ENCODE measurements around the gene OLFM1. TPM values are rescaled to one million over a fixed set of nuclear protein-coding genes. Genes with fewer than 3 reads are reported as not detected.

Gene OLFM1
- total RNA-seq, 6 experiments from 2014 or later: 0.07 to 0.15 TPM; not detected in 4

- H3K9me3 Mint-ChIP-seq: no peaks in the 10 kb centered on the region
- H3K36me3 Mint-ChIP-seq (ENCODE audit: low read depth): no peaks in the 10 kb centered on the region
- H3K27me3 Mint-ChIP-seq (ENCODE audit: insufficient read depth): peaks cover 7% of the 10 kb centered on the region
- TF ChIP-seq, protein P1, sequence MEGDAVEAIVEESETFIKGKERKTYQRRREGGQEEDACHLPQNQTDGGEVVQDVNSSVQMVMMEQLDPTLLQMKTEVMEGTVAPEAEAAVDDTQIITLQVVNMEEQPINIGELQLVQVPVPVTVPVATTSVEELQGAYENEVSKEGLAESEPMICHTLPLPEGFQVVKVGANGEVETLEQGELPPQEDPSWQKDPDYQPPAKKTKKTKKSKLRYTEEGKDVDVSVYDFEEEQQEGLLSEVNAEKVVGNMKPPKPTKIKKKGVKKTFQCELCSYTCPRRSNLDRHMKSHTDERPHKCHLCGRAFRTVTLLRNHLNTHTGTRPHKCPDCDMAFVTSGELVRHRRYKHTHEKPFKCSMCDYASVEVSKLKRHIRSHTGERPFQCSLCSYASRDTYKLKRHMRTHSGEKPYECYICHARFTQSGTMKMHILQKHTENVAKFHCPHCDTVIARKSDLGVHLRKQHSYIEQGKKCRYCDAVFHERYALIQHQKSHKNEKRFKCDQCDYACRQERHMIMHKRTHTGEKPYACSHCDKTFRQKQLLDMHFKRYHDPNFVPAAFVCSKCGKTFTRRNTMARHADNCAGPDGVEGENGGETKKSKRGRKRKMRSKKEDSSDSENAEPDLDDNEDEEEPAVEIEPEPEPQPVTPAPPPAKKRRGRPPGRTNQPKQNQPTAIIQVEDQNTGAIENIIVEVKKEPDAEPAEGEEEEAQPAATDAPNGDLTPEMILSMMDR (IDR thresholded peaks at IDR 0.05): no peak
- H3K4me1 Mint-ChIP-seq (ENCODE audit: low read depth): no peaks in the 10 kb centered on the region; the same call in 1 of the 2 replicates
- no peak for DNase-seq
- H3K27ac Mint-ChIP-seq: no peak overlapping the region
- no peak overlapping the region for H3K4me3 Mint-ChIP-seq
These were observed 36.0 kb upstream of the OLFM1 start for GRCh38 chr9:135051316-135052038.

GRCh38 chr9:135053133-135053532 is 34.3 kb upstream of the OLFM1 start:
- peaks cover 5% of the 10 kb centered on the region for H3K27me3 Mint-ChIP-seq (ENCODE audit: insufficient read depth)
- no peak overlapping the region for H3K27ac Mint-ChIP-seq

GRCh38 chr9:135055181-135055580 is 32.3 kb upstream of the OLFM1 start:
- Mint-ChIP-seq H3K27me3 (ENCODE audit: insufficient read depth) (peaks cover 5% of the 10 kb centered on the region), H3K4me1 (ENCODE audit: low read depth) (no peaks in the 10 kb centered on the region; the same call in 1 of the 2 replicates), H3K4me3 (no peak overlapping the region)

More at GRCh38 chr9:135053133-135053532, 34.3 kb upstream of the OLFM1 start:
- H3K36me3 Mint-ChIP-seq (ENCODE audit: low read depth): no peaks in the 10 kb centered on the region
- H3K4me3 Mint-ChIP-seq: no peak overlapping the region
- no peaks in the 10 kb centered on the region; the same call in 1 of the 2 replicates for H3K4me1 Mint-ChIP-seq (ENCODE audit: low read depth)
- no peaks in the 10 kb centered on the region for H3K9me3 Mint-ChIP-seq
- DNase-seq: no peak
- TF ChIP-seq, protein P1 (IDR thresholded peaks at IDR 0.05): no peak

DNA sequence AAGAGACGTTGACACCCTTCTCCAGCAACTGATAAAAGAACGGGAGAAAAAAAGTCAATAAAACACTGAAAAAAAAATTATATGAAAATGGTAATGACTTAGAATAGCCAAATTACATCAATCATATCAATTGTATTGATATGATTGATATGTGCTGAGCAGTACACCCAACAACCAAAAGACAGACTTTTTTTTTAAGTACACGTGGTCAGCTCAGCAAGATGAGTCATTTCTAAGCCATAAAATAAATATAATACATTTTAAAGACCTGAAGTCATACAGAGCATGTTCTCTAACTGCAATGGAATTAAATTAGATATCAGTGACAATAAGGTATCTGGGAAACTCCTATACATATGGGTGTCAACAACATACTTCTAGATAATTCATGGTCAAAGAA is 30.9 kb upstream of the OLFM1 start:
- Mint-ChIP-seq H3K27me3 (ENCODE audit: insufficient read depth) (peaks cover 7% of the 10 kb centered on the region), H3K27ac (no peak overlapping the region)
- no peak for DNase-seq

More at GRCh38 chr9:135055181-135055580, 32.3 kb upstream of the OLFM1 start:
- no peaks in the 10 kb centered on the region for H3K9me3 Mint-ChIP-seq
- H3K36me3 Mint-ChIP-seq (ENCODE audit: low read depth): no peaks in the 10 kb centered on the region
- no peak for DNase-seq
- H3K27ac Mint-ChIP-seq: no peak overlapping the region
- TF ChIP-seq, protein P1 (IDR thresholded peaks at IDR 0.05): no peak

DNA sequence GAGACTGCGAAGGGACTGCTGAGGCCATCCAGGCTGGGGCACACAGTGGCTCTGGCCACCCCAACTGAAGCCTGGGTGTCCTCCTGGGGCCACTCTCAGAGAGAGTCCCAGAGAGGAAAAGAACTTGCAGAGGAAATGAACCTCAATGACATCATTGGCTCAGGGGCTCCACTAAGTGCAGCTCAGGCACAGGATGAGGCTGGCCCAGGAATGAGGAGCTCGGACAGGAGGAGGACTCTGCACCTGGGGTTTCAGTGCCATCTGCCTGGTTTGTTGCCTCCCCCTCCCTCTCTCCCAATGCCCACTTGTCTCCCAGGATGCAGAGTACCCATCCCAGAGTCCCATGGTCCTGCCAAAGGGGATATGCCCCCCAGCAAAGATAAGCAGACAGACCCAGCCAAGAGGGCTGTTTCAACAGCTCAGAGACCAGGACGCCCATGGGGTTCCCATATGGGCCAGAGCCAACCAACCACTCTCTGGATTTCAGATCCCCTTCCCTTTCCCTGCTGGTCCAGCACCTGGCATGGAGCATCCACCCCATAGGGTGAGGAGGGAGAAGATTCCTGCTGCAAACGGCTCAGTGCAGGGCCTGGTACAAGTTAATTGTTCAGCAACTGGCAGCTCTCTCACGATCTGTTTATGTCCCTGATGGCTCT is 26.9 kb upstream of the OLFM1 start:
- Mint-ChIP-seq H3K9me3 (peaks cover 27% of the 10 kb centered on the region), H3K4me1 (ENCODE audit: low read depth) (no peaks in the 10 kb centered on the region; the same call in 1 of the 2 replicates), H3K27ac (no peak overlapping the region), H3K4me3 (no peak overlapping the region), H3K36me3 (ENCODE audit: low read depth) (peaks cover 10% of the 10 kb centered on the region; the same call in 1 of the 2 replicates), H3K27me3 (ENCODE audit: insufficient read depth) (peaks cover 7% of the 10 kb centered on the region)
- TF ChIP-seq, protein P1 (IDR thresholded peaks at IDR 0.05): no peak
- no peak for DNase-seq

More for the DNA sequence above, 30.9 kb upstream of the OLFM1 start:
- Mint-ChIP-seq H3K4me3 (no peak overlapping the region), H3K9me3 (peaks cover 4% of the 10 kb centered on the region; the same call in 1 of the 2 replicates), H3K4me1 (ENCODE audit: low read depth) (no peaks in the 10 kb centered on the region; the same call in 1 of the 2 replicates), H3K36me3 (ENCODE audit: low read depth) (no peaks in the 10 kb centered on the region)
- TF ChIP-seq, protein P1 (IDR thresholded peaks at IDR 0.05): no peak

Data from HFFc6 (cell line).